Mucosa of descending colon (tissue), 3 donors: ENCODE measurements around the gene BORCS5. TPM values are rescaled to one million over a fixed set of nuclear protein-coding genes. Genes with fewer than 3 reads are reported as not detected.

Source experiments
- ATAC-seq: fragments of 200-7000 bp; cut with Tn5 transposase; one replicate; pipeline ENCODE4 v1.9.1; 2020; ENCODE audit warnings: mild to moderate bottlenecking, moderate library complexity
- DNase-seq, 3 donors: peaks; one replicate each; pipeline ENCODE4 v3.0.0-alpha.2; 2020
- H3K36me3 ChIP-seq: fragments of 200-600 bp; one replicate; pipeline ENCODE4 v1.8.0; 2021; ENCODE audit warnings: low read depth, mild to moderate bottlenecking
- H3K4me1 ChIP-seq: fragments of 200-600 bp; one replicate; pipeline ENCODE4 v1.8.0; 2021; ENCODE audit warnings: low read depth, mild to moderate bottlenecking
- H3K4me3 ChIP-seq: fragments of 200-600 bp; one replicate; pipeline ENCODE4 v1.8.0; 2021; ENCODE audit warnings: mild to moderate bottlenecking
- H3K9me3 ChIP-seq: fragments of 200-600 bp; one replicate; pipeline ENCODE4 v1.8.0; 2021; ENCODE audit warnings: mild to moderate bottlenecking
- intact Hi-C, 2 donors: fragments of 100-400 bp; cut with DNase I in 1 of 2; cut with micrococcal nuclease in 1 of 2; formaldehyde crosslinking; loops; one replicate each; pipeline versions ENCODE4 v1.11.0 to v1.11.1; 2022; cut with DNase I, micrococcal nuclease
- total RNA-seq, 3 donors: library from RNA; stranded (reverse); fragmentation: NEBNext Ultra II Directional in 2 of 3; extraction: Animal tissue kit (Norgen Biotek cat#: 25700) in 2 of 3; gene quantifications; one replicate each; pipeline versions ENCODE4 v1.2.1 to v1.2.4, GENCODE V29; 2021 to 2023
- TF ChIP-seq, protein P1 (sequence below): fragments of 200-600 bp; IDR thresholded peaks from one replicate; pipeline ENCODE4 v1.8.0; 2022; ENCODE audit warnings: antibody characterized with exemption, mild to moderate bottlenecking
- donor health status: DM: no; HTN: no; CAD: no; lungs with moderate emphysema.
- donor health status: DM: no; HTN: no; CAD: no.
- donor health status: DM: no; HTN: yes; CAD: no.

The BORCS5 gene
- total RNA-seq, 3 donors from 2014 or later, result 12.1 to 18.1 (median 15.0) TPM

GRCh38 chr12:12502815-12503151 lies 145.9 kb downstream of the BORCS5 start:
- no peak for DNase-seq
- no peak overlapping the region for H3K4me3 ChIP-seq
- ATAC-seq, result peak; percentile 42
- no peaks in the 10 kb centered on the region for H3K36me3 ChIP-seq
- no peaks in the 10 kb centered on the region for H3K4me1 ChIP-seq
- intact Hi-C loops, result no loop called here
- no peaks in the 10 kb centered on the region for H3K9me3 ChIP-seq
- TF ChIP-seq, protein P1, sequence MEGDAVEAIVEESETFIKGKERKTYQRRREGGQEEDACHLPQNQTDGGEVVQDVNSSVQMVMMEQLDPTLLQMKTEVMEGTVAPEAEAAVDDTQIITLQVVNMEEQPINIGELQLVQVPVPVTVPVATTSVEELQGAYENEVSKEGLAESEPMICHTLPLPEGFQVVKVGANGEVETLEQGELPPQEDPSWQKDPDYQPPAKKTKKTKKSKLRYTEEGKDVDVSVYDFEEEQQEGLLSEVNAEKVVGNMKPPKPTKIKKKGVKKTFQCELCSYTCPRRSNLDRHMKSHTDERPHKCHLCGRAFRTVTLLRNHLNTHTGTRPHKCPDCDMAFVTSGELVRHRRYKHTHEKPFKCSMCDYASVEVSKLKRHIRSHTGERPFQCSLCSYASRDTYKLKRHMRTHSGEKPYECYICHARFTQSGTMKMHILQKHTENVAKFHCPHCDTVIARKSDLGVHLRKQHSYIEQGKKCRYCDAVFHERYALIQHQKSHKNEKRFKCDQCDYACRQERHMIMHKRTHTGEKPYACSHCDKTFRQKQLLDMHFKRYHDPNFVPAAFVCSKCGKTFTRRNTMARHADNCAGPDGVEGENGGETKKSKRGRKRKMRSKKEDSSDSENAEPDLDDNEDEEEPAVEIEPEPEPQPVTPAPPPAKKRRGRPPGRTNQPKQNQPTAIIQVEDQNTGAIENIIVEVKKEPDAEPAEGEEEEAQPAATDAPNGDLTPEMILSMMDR, result no peak

- TF ChIP-seq, protein P1, result no peak
- H3K36me3 ChIP-seq, result no peaks in the 10 kb centered on the region
- H3K4me1 ChIP-seq, result no peaks in the 10 kb centered on the region
- DNase-seq (peak in 1 of 3 donors; percentile 44), ATAC-seq (no peak)
- no peaks in the 10 kb centered on the region for H3K9me3 ChIP-seq
- intact Hi-C loops, result no loop called here
- H3K4me3 ChIP-seq, result no peak overlapping the region
Observed at GRCh38 chr12:12503384-12504078, 146.7 kb downstream of the BORCS5 start.

DNA sequence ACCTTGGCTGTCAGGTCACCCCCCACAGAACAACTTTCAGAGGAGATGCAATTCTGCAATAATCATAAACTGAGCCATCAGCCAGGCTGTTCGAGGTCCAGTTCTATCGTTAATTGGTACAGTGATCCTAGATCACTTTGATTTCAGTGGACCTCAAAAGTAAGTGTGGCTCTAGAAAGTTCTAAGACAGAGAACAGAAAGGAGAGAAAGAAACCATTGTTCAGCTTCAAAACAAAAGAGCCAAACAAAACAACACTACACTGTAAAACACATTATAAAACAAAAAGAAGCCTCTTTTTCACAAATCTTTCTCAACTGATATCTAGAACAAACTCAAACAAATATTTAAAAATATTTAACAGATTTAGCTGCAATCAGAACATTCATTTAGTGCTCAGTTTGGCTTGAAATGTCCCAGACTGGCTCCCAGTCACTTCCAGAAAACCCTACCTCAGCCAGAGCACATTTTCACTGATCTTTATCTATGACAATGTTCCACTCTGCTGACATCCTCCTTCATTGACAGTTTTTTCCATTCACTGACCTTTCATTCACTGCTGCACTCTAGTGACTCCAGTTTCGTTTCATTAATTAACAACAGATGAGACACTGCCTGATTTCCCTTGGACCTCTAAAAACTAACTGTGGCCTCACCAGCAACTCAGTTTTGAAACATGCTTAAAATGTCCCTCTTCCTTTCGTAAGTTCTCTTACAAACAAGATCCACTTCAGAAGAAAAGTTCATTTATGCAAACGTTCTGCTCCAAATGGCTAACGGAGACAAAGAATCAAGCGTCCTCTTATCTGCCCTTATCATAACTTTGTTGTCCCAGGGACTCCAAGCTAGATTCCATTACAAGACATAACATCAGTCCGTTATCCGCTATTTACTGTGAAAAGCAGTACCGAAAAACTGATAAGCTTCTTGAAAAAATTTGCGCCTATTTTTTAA lies 148.9 kb downstream of the BORCS5 start:
- no peaks in the 10 kb centered on the region for H3K36me3 ChIP-seq
- no peaks in the 10 kb centered on the region for H3K4me1 ChIP-seq
- TF ChIP-seq, protein P1, result no peak
- H3K4me3 ChIP-seq, result no peak overlapping the region
- ATAC-seq, result peak; percentile 46
- DNase-seq, result no peak
- no peaks in the 10 kb centered on the region for H3K9me3 ChIP-seq
- intact Hi-C loops, result no loop called here

- TF ChIP-seq, protein P1, result no peak
- peak; percentile 31 for ATAC-seq
- intact Hi-C loops, result no loop called here
- Histone ChIP-seq H3K36me3 (no peaks in the 10 kb centered on the region), H3K4me3 (no peak overlapping the region), H3K9me3 (no peaks in the 10 kb centered on the region), H3K4me1 (no peaks in the 10 kb centered on the region)
- DNase-seq, result no peak
Observed at GRCh38 chr12:12506496-12506890, 149.6 kb downstream of the BORCS5 start.

- intact Hi-C loops, result no loop called here
- Histone ChIP-seq H3K4me3 (no peak overlapping the region), H3K4me1 (no peaks in the 10 kb centered on the region), H3K36me3 (no peaks in the 10 kb centered on the region), H3K9me3 (no peaks in the 10 kb centered on the region)
- TF ChIP-seq, protein P1, result no peak
- ATAC-seq (no peak), DNase-seq (no peak)
Observed at GRCh38 chr12:12507121-12507520, 150.2 kb downstream of the BORCS5 start.
